Measurements from ENCODE around the gene ABCC1.
"Not testable (repeated sequence)": the region's sequence is repeated elsewhere in the genome, so short reads cannot be mapped to it uniquely, and the experiment has no call there.

ABCC1 gene

DNA sequence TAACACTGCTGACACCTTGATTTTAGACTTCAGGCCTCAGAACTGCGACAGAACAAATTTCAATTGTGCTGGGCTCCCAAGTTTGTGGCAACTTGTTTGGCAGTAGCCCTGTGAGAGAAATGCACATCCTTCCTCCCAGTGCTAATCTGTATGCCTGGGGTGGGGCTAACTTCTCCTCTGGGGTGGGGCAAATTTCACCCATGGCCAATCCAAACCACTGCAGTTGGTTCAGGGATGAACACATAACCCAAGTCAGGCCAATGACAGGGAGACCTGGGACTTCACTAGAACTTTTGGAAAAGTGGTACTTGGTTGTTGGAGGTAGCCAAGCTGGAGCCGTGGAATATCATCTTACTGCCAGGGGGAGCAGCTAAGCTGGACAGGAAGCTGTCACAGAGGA is 217.5 kb downstream of the ABCC1 start:
- DNase-seq, result no peak

DNA sequence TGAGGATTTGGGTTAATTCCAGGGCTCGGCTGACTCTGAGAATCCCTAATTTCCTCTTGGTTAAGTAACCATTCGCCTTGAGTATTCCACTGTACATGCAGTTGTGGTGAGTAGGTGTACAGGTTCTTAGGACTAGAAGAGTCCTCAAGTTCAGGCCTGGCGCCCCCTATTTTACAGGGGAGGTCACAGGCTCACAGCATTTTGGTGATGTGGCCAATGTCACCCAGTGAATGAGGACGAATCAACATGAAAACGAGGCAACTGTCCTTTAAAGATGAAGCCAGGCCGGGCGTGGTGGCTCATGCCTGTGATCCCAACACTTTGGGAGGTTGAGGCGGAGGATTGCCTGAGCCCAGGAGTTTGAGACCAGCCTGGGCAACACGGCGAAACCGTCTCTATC is 218.5 kb downstream of the ABCC1 start:
- no peak for DNase-seq

DNA sequence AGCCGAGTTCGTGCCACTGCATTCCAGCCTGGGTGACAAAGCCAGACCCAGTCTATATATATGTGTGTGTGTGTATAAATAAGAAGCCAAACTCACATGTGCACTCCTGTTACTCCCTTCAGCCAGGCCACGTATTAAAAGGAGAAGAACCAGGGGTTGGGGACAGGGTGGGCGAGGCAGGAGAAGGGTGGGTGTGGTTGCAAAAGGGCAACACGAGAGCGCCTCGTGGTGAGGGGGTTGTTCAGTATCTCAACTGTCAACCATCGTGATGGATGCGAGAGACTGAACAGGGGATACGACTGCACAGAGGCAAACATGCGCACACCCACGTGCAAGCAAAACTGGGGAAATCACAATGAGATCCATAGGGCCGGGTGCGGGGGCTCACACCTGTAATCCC is 219.0 kb downstream of the ABCC1 start:
- DNase-seq, result no peak

DNA sequence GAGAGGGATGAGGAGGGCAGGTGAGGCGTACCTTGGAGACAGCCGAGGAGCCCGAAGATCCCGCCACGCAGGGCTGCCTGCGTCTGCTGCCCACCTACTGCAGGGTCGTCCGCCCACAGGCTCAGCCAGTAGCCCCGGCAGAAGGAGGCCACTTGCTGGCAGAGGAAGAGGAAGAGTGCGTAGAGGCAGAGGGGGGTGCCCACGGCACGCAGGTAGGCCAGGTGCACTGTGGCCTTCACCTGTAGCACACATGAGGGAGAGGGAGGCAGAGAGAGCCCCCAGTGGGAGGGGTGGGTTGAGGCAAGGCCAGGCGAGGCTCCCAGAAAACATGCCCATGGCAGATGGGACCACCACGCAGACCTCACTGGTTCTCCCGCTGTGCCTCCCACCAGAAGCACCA is 220.2 kb downstream of the ABCC1 start:
- no peak for DNase-seq

DNA sequence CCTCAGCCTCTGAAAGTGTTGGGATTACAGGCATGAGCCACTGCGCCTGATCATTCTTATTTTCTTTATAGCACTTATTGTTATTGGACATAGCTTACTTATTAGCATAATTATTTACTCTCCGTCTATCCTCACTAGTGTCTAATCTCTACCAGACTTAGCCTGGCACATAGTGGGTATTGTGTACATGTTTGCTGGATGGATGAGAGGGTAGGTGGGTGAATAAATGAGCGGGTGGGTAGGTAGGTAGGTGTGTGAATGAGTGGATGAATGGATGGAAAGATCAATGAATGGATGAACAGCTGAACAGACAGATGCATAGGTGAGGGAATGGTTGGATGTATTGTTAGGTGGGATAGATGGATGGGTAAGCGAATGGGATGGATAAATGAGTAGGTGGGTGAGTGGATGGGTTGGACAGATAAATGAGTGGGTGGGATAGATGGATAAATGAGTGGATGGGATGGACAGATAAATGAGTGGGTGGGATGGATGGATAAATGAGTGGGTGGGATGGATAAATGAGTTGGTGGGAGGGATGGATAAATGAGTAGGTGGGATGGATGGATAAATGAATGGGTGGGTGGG is 222.0 kb downstream of the ABCC1 start:
- DNase-seq, result no peak

DNA sequence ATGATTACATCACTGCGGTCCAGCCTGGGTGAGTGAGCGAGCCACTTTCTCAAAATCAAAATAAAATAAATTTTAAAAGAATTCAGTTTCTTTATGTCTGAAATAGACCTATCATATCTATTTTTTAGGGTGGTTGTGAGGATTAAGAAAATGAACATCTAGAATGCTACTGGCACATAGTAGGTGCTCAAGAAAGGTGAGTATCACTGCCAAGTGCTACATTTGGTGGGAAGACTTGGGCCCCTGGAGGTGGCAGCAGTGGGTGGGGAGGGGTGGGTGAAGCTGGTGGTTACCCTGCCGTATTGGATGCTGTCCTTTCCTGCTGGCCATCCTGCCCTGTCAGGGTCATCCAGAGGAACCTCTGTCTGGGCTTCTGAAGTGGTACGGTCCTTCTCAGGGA is 223.6 kb downstream of the ABCC1 start:
- DNase-seq, result no peak

DNA sequence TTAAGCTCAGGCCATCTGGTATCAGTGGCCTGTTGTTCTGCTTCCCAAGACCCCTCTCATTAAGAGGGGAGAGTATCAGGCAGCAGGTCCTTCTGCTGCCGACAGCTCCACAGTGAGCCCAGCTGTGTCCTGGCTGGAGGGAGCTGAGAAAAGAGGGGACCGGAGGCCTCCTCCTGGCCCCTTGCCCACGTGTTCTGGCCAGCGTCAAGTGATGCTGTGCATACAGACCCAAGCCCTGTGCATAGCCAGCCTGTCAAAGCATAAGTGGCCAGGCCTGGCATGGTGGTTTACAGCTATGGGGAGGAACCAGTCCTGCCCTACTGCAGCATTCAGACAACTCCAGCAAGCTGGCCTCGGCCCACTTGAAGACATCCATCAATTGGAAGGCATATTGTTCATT is 225.9 kb downstream of the ABCC1 start:
- DNase-seq, result no peak

DNA sequence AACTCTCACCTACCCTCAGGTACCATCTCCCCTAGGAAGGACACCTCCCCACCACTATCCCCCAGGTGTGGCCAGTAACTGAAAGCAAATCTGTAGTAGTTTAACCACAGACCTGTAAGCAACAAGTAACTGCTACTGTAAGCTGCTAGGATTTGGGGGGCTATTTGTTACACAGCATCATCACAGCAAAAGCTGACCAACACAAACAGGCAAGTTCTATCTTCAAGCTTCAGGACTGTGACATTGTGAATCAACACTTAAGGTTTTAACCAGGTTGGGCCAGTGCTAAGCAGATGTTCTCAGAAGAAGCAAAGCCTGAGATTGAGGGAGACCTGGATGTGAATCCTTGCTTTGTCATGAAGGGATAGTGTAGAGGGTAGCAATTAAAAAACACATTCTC is 226.9 kb downstream of the ABCC1 start:
- DNase-seq, result no peak

DNA sequence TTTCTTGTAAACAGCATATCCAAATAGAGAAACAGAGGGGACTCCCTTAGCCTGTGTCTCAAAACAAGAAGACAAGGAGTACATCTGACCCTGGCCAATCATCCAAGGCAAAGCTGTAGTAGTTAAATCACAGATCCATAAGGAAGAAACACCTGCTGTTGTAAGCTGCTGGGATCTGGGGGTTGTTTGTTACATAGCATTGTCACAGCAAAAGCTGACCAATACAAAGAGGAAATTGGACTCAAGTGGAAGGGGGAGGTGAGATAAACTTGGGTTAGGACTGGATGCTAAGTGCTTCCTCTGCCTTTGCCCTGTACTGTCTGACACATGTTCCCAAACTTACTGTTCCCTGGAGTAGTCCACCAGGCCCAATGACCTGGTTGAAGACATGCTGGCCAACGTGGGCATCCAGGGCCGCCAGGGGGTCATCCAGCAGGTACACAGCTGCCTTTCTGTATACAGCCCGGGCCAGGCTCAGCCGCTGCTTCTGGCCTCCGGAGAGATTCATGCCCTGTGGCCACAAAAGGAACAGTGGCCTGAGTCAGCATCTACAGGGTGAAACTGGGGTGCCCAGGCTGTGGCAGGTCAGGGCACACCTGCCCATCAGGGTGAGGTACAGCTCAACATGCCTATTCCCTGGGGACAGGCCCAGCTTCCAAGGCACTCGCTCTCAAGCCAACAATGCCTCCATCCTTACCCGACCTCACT is 229.2 kb downstream of the ABCC1 start:
- DNase-seq, result no peak

DNA sequence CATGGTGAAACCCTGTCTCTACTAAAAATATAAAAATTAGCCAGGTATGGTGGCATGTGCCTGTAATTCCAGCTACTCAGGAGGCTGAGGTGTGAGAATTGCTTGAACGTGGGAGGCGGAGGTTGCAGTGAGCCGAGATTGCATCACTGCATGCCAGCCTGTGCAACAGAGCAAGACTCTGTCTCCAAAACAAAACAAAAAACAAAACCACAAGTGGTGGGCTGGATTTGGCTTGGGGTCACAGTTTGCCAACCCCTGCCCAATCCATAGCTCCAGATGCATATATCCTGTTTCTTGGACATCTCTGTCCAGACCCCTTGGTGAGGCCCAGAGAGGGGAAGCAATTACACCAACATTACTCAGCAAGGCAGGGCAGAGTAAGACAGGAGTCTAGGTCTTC is 232.3 kb downstream of the ABCC1 start:
- not testable (repeated sequence) for DNase-seq

DNA sequence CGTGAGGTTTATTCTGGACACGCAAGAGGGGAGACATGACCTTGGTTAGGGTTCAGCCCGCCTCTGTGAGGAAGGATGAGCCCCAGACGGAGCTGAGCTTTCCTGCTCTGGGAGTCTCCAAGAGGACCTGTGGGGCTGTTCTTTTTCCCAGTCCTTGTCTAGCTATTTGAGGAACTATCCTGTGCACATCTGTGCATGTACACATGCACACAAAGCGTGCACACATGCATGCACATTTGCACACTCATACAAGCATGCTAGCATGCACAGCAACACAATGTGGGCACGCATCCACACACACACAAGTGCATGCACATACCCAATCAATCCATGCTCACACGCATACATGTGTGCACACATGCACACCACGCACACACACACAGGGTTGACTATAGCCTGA is 233.5 kb downstream of the ABCC1 start:
- DNase-seq, result no peak

DNA sequence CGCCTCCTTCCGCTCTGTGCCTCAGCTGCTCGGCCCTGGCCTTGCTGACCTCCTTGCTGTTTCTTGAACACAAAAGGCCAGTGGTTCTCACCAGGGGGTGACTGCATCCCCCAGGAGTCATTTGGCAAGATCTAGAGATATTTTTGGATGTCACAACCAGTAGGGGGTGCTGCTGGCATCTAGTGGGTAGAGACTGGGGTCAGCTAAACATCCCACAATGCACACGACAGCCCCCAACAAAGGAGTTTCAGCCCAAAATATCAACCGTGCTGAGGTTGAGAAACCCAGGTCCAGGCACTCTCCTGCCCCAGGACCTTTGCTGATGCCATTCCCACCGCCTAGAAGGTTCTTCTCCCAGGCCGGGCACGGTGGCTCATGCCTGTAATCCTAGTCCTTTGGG is 234.1 kb downstream of the ABCC1 start:
- no peak for DNase-seq

DNA sequence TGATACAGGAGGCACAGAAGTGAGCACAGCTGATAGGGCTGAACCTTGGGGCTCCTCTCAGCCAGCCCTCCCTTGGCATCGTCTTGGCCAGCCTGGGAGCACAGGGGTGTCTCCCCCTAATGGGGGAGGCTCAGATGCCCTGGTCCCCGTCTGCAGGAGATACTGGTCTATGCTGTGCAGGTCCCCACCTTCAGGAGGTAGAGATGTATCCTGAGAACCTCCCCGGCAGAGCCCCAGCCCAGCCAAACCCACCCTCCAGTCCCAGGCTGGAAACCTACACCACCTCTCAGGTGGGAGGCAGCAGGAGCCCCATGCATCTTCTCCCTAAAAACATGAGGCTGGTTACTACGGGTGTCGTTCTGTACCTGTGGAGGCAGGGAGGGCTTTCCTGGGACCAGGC is 235.2 kb downstream of the ABCC1 start:
- DNase-seq, result no peak

DNA sequence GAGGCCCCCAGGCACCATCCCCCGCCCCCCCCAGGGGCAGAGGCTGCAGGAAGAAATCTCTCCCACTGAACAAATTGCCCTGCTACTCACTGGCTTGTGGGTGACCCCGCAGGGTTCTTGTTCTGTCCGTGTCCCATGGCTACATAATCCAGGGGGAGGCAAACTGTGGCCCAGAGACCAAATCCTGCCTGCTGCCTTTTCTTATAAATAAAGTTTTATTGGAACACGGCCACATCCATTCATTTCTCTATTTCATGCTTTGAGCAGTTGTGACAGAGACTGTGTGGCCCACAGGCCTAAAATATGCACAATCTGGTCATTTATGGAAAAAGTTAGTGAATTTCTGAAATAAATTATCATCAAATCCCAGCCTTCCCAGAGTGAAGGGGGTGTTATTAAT is 235.7 kb downstream of the ABCC1 start:
- no peak for DNase-seq

DNA sequence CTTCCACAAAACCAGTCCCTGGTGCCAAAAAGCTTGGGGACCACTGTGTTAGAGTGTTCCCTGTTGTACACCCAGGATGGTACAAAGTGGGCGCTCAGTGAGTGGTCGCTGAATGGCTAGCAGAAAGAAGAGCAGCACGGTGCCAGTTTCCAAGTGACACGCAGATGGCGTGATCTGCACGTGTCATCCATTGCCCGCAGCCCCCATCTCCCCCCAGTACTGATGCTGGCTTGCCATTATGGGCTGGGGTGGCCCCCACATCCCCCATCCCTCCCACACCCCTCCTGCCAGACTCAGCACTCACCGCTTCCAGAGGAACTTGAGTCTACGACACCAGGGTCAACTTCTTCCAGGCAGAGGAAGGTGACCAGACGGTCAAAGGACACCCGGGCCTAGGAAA is 237.4 kb downstream of the ABCC1 start:
- no peak for DNase-seq

DNA sequence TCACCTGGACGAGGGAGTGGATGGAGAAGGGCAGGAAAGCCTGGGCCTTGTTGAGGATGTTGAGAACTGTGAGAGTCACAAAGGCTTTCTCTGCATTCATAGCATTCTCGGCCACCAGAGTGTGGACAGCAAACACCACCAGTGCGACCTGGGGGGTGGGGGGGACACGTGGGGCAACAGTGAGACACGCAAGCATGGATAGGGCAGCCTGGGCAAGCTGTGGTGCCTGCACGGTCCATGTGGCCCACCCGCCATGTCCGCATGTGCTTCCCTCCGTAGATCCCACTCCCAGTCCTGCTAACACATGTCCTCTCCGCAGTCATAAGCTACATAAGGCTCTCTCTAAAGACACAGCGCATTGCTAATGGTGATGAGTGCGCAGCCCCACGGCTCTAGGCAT is 239.4 kb downstream of the ABCC1 start:
- no peak for DNase-seq

DNA sequence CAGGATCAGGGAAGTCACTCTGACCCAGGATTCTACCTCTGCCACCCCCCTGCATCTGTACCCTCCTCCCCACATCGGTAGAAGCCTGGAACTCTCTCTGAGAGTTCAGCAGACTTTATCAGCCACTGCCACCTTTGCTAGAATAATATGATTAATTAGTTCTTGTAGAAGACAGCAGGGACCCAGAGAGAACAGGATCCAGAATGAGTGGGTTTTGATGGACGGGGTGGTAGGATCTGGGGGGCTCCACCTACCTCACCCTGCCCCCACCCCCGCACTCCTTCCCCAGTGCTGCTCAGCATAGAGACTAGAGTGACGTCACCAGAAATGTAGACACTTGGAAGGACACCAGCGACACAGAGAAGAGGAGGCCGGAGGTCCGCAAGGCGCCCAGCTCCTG is 240.4 kb downstream of the ABCC1 start:
- DNase-seq, result no peak

DNA sequence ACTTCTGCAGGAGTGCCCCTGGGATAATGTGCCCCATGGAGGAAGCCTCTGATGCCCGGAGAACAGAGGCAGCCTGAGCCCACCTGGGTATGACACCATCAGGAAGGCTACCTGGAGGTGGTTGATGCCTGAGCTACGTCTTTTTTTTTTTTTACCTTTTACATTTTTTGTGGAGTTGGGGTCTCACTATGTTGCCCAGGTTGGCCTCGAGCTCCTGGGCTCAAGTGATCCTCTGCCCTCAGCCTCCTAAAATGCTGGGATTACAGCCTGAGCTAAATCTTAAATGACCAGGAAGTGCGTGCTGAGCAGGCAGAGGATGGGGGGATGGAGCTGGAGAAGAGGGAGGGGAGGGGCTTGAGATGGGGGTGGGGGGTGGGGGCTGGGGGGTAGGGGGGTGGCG is 241.1 kb downstream of the ABCC1 start:
- no peak for DNase-seq

DNA sequence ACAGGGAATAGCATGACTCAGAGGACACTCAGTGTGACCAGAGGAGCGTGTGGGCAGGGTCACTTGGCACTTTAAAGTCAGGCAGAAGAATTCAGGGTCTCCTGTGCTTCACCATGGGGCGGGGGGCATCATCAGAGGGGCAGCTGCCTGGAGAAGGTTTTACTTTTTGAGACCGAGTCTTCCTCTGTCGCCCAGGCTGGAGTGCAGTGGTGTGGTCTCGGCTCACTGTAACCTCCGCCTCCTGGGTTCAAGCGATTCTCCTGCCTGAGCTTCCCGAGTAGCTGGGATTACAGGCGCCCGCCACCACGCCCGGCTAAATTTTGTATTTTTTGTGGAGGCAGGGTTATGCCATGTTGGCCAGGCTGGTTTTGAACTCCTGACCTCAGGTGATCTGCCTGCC is 241.6 kb downstream of the ABCC1 start:
- not testable (repeated sequence) for DNase-seq

DNA sequence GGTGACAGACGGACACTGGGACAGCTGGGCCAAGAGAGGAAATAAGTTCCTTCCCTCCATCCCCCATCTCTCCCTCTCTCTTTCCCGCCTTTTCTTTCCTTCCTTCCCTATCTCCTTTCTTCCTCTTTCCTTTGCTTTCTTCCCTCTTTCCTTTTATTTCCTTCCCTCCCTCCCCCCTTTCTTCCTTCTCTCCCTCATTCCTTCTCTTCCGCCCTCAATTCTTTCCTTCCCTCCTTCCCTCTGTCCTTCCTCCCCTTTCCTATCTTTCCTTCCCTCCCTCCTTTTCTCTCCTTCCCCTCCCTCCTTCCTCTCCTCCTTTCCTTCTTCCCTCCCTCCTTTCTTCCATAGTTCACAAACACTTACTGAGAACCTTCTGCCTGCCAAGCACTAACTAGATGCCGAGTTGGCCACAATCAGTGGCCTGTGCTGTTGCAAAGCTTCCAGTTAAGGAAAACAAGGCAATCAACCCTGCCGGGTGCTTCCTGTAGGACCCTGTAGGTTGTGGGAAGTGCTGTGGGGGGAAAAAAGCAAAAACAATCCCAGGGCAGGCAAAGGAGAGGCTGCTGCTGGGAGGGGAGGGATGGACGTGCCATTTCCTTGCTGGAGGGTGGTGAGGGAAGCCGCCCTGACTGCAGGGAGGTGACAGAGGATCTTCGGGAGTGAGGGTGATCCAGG is 242.2 kb downstream of the ABCC1 start:
- no peak for DNase-seq
